GM12878 (cell line): ENCODE data around the gene RADIL. TPM values are rescaled to one million over a fixed set of nuclear protein-coding genes. Genes with fewer than 3 reads are reported as not detected.

Experiments
- ATAC-seq: fragments of 200-7000 bp; cut with Tn5 transposase; 3 replicates; pipeline ENCODE4 v1.9.1; 2020; ENCODE audit warnings: mild to moderate bottlenecking, moderate library complexity
- BruUV-seq: library from RNA; stranded (reverse); fragments of 400-500 nt; replicated peaks from 2 replicates; lab custom pipeline; 2021; lab: Mats Ljungman, UMichigan
- CTCF ChIA-PET: fragments of 300-600 bp; sonication (Branson Sonifier 250); formaldehyde crosslinking; extraction: SDS; loops from one replicate; lab custom pipeline; 2021; ENCODE audit warnings: inconsistent platforms; lab: Yijun Ruan, JAX
- POLR2A ChIA-PET: fragments of 350-600 bp; formaldehyde crosslinking; extraction: SDS; loops from one replicate; lab custom pipeline; 2021; ENCODE audit warnings: inconsistent platforms; lab: Charles Lee
- RAD21 ChIA-PET: fragments of 300-600 bp; sonication (Branson Sonifier 250); formaldehyde crosslinking; loops from one replicate; lab custom pipeline; 2023; ENCODE audit warnings: antibody characterized with exemption; ENCODE audit not compliant: unreplicated experiment; lab: Charles Lee
- SMC1A ChIA-PET: fragments of 300-600 bp; sonication (Branson Sonifier 250); formaldehyde crosslinking; loops from one replicate; lab custom pipeline; 2023; ENCODE audit not compliant: unreplicated experiment, uncharacterized antibody; lab: Charles Lee
- DNase-seq: peaks from one replicate; pipeline ENCODE4 v3.0.0-alpha.2; 2011; ENCODE audit warnings: low read depth, low spot score
- FAIRE-seq: peaks from 3 replicates; lab custom pipeline; 2011; peaks lifted over from hg19 to GRCh38; lab: Jason Lieb, UNC
- H2AFZ ChIP-seq: 2 replicates; pipeline ENCODE4 v1.6.0; 2011; ENCODE audit warnings: low read depth, low read length, control low read depth; ENCODE audit not compliant: control insufficient read depth
- H3K27ac ChIP-seq: 2 replicates; pipeline ENCODE4 v1.5.1; 2011; ENCODE audit warnings: control low read depth; ENCODE audit not compliant: control insufficient read depth, insufficient read depth
- H3K27me3 ChIP-seq, 2 experiments: replicated peaks in 1 of 2; 2 replicates each; pipeline versions ENCODE4 v1.6.0 to v1.6.1; 2011; ENCODE audit warnings: low read length in 1 of 2; ENCODE audit not compliant: control insufficient read depth in 2 of 2, insufficient read depth in 2 of 2
- H3K36me3 ChIP-seq, 2 experiments: 2 replicates each; pipeline ENCODE4 v1.5.1; 2011; ENCODE audit warnings: low read length in 1 of 2; ENCODE audit not compliant: control insufficient read depth in 2 of 2, insufficient read depth in 2 of 2
- H3K4me1 ChIP-seq: 2 replicates; pipeline ENCODE4 v1.6.1; 2011; ENCODE audit warnings: mild to moderate bottlenecking, low read length, moderate library complexity, mixed read lengths; ENCODE audit not compliant: control insufficient read depth, insufficient read depth
- H3K4me2 ChIP-seq: 2 replicates; pipeline ENCODE4 v1.6.0; 2011; ENCODE audit warnings: control low read depth; ENCODE audit not compliant: control insufficient read depth, insufficient read depth
- H3K4me3 ChIP-seq: fragments of 200-600 bp; sonication (generic); 2 replicates; pipeline ENCODE4 v1.5.1; 2016
- H3K79me2 ChIP-seq: 2 replicates; pipeline ENCODE4 v1.6.0; 2011; ENCODE audit warnings: low read length; ENCODE audit not compliant: control insufficient read depth, insufficient read depth
- H3K9ac ChIP-seq: 2 replicates; pipeline ENCODE4 v1.8.0; 2011; ENCODE audit warnings: low read length, control low read depth, mixed read lengths; ENCODE audit not compliant: control insufficient read depth, insufficient read depth
- H3K9me3 ChIP-seq: replicated peaks from 3 replicates; pipeline ENCODE4 v1.5.1; 2011; ENCODE audit warnings: mild to moderate bottlenecking, low read length; ENCODE audit not compliant: control insufficient read depth, insufficient read depth
- H4K20me1 ChIP-seq: 2 replicates; pipeline ENCODE4 v1.6.0; 2011; ENCODE audit not compliant: control insufficient read depth, insufficient read depth
- DPF2 ChIP-seq: fragments of 450-650 bp; IDR thresholded peaks from 2 replicates; pipeline ENCODE4 v1.6.1; 2017; ENCODE audit warnings: mild to moderate bottlenecking
- MTA3 ChIP-seq: IDR thresholded peaks from 2 replicates; pipeline ENCODE4 v1.6.1; 2012; ENCODE audit warnings: low read length, inconsistent platforms, borderline replicate concordance
- ZZZ3 ChIP-seq: IDR thresholded peaks from 2 replicates; pipeline ENCODE4 v1.6.1; 2011; ENCODE audit warnings: low read depth; ENCODE audit not compliant: control insufficient read depth, insufficient read length
- WGBS: methylation state at CpG from one replicate; pipeline ENCODE4 v1.1.6; 2016; ENCODE audit warnings: low lambda C conversion rate; ENCODE audit not compliant: insufficient replicate concordance, insufficient coverage; ENCODE audit errors: missing lambda C conversion rate; 5-methylcytosine and 5-hydroxymethylcytosine counted together
- in situ Hi-C: fragments of 300-500 bp; cut with MboI; formaldehyde crosslinking; loops from 9 replicates; pipeline ENCODE4 v1.14.3; 2018; ENCODE audit warnings: mixed read lengths
- intact Hi-C: fragments of 100-400 bp; cut with micrococcal nuclease; formaldehyde crosslinking; loops from one replicate; pipeline ENCODE4 v1.14.2; 2022; ENCODE audit not compliant: unreplicated experiment
- polyA plus RNA-seq, 11 experiments: library from polyadenylated mRNA; depleted of rRNA in 4 of 11; unstranded in 6 of 11; stranded (reverse) in 5 of 11; fragments of >200 nt; fragmentation: Nextera tagmentation in 4 of 11; fragmentation: Illumina TruSeq in 1 of 11; extraction: Ambion mirVana in 4 of 11; extraction: Trizol in 1 of 11; gene quantifications; 1 replicate in 1 of 11; 2 replicates in 10 of 11; pipeline versions ENCODE4 v1.2.1 to v1.2.3, GENCODE V29; 2011 to 2016; ENCODE audit warnings: inconsistent platforms in 2 of 11, missing spikeins in 2 of 11, low read depth in 1 of 11
- total RNA-seq, 4 experiments: library from RNA; depleted of rRNA in 3 of 4; stranded (reverse); fragments of >200 nt in 3 of 4; fragmentation: Illumina TruSeq in 1 of 4; extraction: Trizol in 1 of 4; gene quantifications; 2 replicates each; pipeline versions ENCODE4 v1.2.1 to v1.2.3, GENCODE V29; 2013 to 2021
- TF ChIP-seq, protein P1 (sequence below): fragments of 450-650 bp; IDR thresholded peaks from 2 replicates; pipeline ENCODE4 v1.6.1; 2016; ENCODE audit warnings: mild to moderate bottlenecking, moderate library complexity, borderline replicate concordance

RADIL gene
- total and polyA plus RNA-seq, 10 of the 15 experiments (the other 5 are each of a cell fraction or from before 2014, with no cell fraction given) = 0.05 to 0.06 TPM; not detected in 8

DNA sequence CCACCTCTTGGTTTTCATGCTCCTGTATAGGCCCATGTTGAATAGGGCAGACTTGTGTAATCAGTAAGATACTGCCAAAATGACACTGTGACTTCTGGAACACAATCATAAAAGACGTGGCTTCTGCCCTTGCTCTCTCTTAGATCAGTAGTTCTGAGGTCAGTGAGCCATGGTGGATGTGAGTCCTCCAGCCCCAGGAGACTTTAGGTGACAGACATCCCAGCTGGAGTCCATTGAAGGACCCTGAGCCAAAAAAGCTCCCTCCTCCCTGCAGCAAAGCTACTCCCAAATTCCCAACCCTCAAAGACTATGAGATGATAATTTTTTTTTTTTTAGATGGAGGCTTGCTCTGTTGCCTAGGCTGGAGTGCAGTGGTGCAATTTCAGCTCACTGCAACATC lies 3.2 kb upstream of the RADIL start:
- Histone ChIP-seq H3K9me3 (no peaks in the 10 kb centered on the region), H3K4me2 (no peak overlapping the region), H3K4me1 (no peaks in the 10 kb centered on the region), H3K4me3 (no peak overlapping the region), H3K27ac (no peak overlapping the region), H3K36me3 (no peaks in the 10 kb centered on the region), H4K20me1 (no peaks in the 10 kb centered on the region), H3K9ac (no peak overlapping the region), H3K27me3 (peaks cover 3% of the 10 kb centered on the region in 2 experiments), H2AFZ (no peak overlapping the region), H3K79me2 (no peaks in the 10 kb centered on the region)
- intact Hi-C loops = no loop called here
- 0% methylated on average over 1 of the region's 1 CpG for WGBS
- in situ Hi-C loops = no loop called here
- DNase-seq (no peak), ATAC-seq (no peak), FAIRE-seq (no peak)
- CTCF ChIA-PET = interaction anchor here (0.7 to 1.5 kb wide), 2 partner anchors 57 to 220 kb away, joined by 3 read pairs; no protein-coding TSS in a partner anchor
- RAD21 ChIA-PET = no interaction called here
- BruUV-seq = no TSS peak
- SMC1A ChIA-PET = no interaction called here
- no peak for TF ChIP-seq DPF2
- no peak for TF ChIP-seq ZZZ3
- POLR2A ChIA-PET = no interaction called here

GRCh38 chr7:4885317-4885807 lies 1.8 kb upstream of the RADIL start:
- POLR2A ChIA-PET = interaction anchor here (0.6 kb wide), 1 partner anchor 9 kb away, joined by 3 read pairs; no protein-coding TSS in a partner anchor
- CTCF ChIA-PET = no interaction called here
- peaks cover 3% of the 10 kb centered on the region in 2 experiments for H3K27me3 ChIP-seq
- 63% methylated on average over 7 of the region's 7 CpGs for WGBS
- intact Hi-C loops = no loop called here
- no peaks in the 10 kb centered on the region for H3K4me1 ChIP-seq
- H3K4me2 ChIP-seq = no peak overlapping the region
- no peak overlapping the region for H3K4me3 ChIP-seq
- no TSS peak for BruUV-seq
- H2AFZ ChIP-seq = no peak overlapping the region
- no peaks in the 10 kb centered on the region for H4K20me1 ChIP-seq
- H3K27ac ChIP-seq = no peak overlapping the region
- H3K79me2 ChIP-seq = no peaks in the 10 kb centered on the region
- no peaks in the 10 kb centered on the region for H3K9me3 ChIP-seq
- in situ Hi-C loops = no loop called here
- ATAC-seq (no peak), DNase-seq (no peak), FAIRE-seq (no peak)
- RAD21 ChIA-PET = no interaction called here
- no peaks in the 10 kb centered on the region for H3K36me3 ChIP-seq
- H3K9ac ChIP-seq = no peak overlapping the region
- SMC1A ChIA-PET = no interaction called here
- TF ChIP-seq MTA3 = no peak
- TF ChIP-seq, protein P1, sequence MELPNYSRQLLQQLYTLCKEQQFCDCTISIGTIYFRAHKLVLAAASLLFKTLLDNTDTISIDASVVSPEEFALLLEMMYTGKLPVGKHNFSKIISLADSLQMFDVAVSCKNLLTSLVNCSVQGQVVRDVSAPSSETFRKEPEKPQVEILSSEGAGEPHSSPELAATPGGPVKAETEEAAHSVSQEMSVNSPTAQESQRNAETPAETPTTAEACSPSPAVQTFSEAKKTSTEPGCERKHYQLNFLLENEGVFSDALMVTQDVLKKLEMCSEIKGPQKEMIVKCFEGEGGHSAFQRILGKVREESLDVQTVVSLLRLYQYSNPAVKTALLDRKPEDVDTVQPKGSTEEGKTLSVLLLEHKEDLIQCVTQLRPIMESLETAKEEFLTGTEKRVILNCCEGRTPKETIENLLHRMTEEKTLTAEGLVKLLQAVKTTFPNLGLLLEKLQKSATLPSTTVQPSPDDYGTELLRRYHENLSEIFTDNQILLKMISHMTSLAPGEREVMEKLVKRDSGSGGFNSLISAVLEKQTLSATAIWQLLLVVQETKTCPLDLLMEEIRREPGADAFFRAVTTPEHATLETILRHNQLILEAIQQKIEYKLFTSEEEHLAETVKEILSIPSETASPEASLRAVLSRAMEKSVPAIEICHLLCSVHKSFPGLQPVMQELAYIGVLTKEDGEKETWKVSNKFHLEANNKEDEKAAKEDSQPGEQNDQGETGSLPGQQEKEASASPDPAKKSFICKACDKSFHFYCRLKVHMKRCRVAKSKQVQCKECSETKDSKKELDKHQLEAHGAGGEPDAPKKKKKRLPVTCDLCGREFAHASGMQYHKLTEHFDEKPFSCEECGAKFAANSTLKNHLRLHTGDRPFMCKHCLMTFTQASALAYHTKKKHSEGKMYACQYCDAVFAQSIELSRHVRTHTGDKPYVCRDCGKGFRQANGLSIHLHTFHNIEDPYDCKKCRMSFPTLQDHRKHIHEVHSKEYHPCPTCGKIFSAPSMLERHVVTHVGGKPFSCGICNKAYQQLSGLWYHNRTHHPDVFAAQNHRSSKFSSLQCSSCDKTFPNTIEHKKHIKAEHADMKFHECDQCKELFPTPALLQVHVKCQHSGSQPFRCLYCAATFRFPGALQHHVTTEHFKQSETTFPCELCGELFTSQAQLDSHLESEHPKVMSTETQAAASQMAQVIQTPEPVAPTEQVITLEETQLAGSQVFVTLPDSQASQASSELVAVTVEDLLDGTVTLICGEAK = 0 out of 2 replicates have a peak, but pooled peaks have one; percentile 25
